Uterus (tissue), 4 donors: ENCODE results near the gene GABARAPL2. TPM values are rescaled to one million over a fixed set of nuclear protein-coding genes. Genes with fewer than 3 reads are reported as not detected.

ENCODE experiments used
- DNase-seq, 2 donors: peaks; one replicate each; pipeline ENCODE4 v3.0.0-alpha.2; 2019 to 2020
- H3K27ac ChIP-seq, 2 donors: fragments of 200-600 bp; sonication (generic); 1 replicate in 1 of 2; 2 replicates in 1 of 2; pipeline ENCODE4 v1.5.1; 2016 to 2018
- H3K27me3 ChIP-seq, 2 donors: fragments of 200-600 bp; sonication (generic); one replicate each; pipeline ENCODE4 v1.5.1; 2018 to 2019; ENCODE audit warnings: control low read depth in 1 of 2
- H3K36me3 ChIP-seq, 2 donors: fragments of 200-600 bp; sonication (generic); one replicate each; pipeline ENCODE4 v1.5.1; 2019; ENCODE audit warnings: control low read depth in 1 of 2
- H3K4me1 ChIP-seq, 2 donors: fragments of 200-600 bp; sonication (generic); one replicate each; pipeline ENCODE4 v1.5.1; 2018 to 2019; ENCODE audit warnings: control low read depth in 1 of 2
- H3K4me3 ChIP-seq, 2 donors: fragments of 200-600 bp; sonication (generic); 1 replicate in 1 of 2; 2 replicates in 1 of 2; pipeline ENCODE4 v1.5.1; 2018 to 2019; ENCODE audit warnings: mild to moderate bottlenecking in 1 of 2
- H3K9me3 ChIP-seq, 2 donors: fragments of 200-600 bp; sonication (generic); one replicate each; pipeline ENCODE4 v1.5.1; 2019; ENCODE audit warnings: control low read depth in 1 of 2
- POLR2A ChIP-seq, 2 donors: fragments of 450-650 bp; IDR thresholded peaks; one replicate each; pipeline ENCODE4 v1.6.1; 2016; ENCODE audit warnings: antibody characterized with exemption in 2 of 2, mild to moderate bottlenecking in 1 of 2, moderate library complexity in 1 of 2
- intact Hi-C: fragments of 100-400 bp; cut with DNase I; formaldehyde crosslinking; loops from one replicate; pipeline ENCODE4 v1.15.1; 2023; ENCODE audit warnings: low total_unique reads
- total RNA-seq, 4 donors: library from RNA; depleted of rRNA in 3 of 4; stranded (reverse); fragments of >200 nt in 3 of 4; gene quantifications; one replicate each; pipeline versions ENCODE4 v1.1.0 to v1.2.4, GENCODE V29; 2014 to 2023
- TF ChIP-seq, protein P1 (sequence below), 4 experiments: fragments of 200-600 bp in 2 of 4; fragments of 450-650 bp in 2 of 4; sonication (generic) in 2 of 4; IDR thresholded peaks; one replicate each; pipeline ENCODE4 v1.5.1; 2016 to 2019; ENCODE audit warnings: antibody characterized with exemption in 4 of 4, mild to moderate bottlenecking in 2 of 4, moderate library complexity in 1 of 4
- donor health status: DM: yes; HTN: yes; CAD: no.

GABARAPL2 gene
- total RNA-seq, 4 donors from 2014 or later = 19.0 to 95.9 (median 79.5) TPM

DNA sequence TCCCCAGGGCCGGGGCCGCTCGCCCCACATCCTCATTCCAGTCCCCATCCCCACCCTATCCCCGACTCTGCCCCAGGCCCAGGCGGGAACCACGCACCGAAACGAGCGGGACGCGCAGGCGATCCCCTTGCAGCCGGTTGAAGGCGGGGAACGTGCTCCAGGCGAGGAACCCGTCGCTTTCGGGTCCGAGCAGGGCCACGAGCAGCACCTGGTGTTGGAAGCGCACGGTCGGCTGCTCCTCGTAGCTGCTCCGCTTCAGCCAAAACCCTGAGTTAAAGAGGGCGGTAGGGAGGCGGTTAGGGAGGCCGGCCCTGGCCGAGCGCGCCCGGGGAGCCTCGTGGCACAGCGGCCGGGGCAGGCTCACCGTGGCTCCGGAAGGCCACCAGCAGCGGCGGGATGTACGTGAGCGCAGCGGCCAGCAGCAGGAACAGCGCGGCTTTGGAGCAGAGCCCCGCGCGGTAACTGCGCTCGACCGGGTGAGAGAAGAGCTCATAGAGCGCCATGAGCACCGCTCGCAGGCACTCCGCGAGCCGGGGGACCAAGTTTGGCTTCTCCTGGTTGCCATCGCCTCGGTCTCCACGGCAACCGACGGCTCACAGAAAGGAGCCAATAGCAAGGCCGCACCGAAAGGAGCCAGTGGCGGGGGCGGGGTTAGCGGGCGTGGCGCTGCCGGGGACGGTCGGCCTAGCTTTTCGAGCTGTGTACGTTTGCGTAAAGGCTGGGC is 10.3 kb upstream of the GABARAPL2 start, which contains the start of gene TMEM231:
TMEM231 (minus strand) TSS at position 546 of the 724 bp plus-strand sequence; CDS start at position 503, 43 bp downstream.
- no peaks in the 10 kb centered on the region for H3K9me3 ChIP-seq
- DNase-seq = peak; percentile 96 to 97
- no peaks in the 10 kb centered on the region for H3K27me3 ChIP-seq
- no peaks in the 10 kb centered on the region for H3K4me1 ChIP-seq
- H3K4me3 ChIP-seq = peak within 1 kb of the TSS; percentile 53 to 54
- intact Hi-C loops = no loop called here
- H3K27ac ChIP-seq = peak within 1 kb of the TSS; percentile 74 to 81
- peak; percentile 40 to 67 for TF ChIP-seq POLR2A (IDR thresholded peaks at IDR 0.05)
- TF ChIP-seq, protein P1, sequence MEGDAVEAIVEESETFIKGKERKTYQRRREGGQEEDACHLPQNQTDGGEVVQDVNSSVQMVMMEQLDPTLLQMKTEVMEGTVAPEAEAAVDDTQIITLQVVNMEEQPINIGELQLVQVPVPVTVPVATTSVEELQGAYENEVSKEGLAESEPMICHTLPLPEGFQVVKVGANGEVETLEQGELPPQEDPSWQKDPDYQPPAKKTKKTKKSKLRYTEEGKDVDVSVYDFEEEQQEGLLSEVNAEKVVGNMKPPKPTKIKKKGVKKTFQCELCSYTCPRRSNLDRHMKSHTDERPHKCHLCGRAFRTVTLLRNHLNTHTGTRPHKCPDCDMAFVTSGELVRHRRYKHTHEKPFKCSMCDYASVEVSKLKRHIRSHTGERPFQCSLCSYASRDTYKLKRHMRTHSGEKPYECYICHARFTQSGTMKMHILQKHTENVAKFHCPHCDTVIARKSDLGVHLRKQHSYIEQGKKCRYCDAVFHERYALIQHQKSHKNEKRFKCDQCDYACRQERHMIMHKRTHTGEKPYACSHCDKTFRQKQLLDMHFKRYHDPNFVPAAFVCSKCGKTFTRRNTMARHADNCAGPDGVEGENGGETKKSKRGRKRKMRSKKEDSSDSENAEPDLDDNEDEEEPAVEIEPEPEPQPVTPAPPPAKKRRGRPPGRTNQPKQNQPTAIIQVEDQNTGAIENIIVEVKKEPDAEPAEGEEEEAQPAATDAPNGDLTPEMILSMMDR (IDR thresholded peaks at IDR 0.05) = no peak
- no peaks in the 10 kb centered on the region for H3K36me3 ChIP-seq

DNA sequence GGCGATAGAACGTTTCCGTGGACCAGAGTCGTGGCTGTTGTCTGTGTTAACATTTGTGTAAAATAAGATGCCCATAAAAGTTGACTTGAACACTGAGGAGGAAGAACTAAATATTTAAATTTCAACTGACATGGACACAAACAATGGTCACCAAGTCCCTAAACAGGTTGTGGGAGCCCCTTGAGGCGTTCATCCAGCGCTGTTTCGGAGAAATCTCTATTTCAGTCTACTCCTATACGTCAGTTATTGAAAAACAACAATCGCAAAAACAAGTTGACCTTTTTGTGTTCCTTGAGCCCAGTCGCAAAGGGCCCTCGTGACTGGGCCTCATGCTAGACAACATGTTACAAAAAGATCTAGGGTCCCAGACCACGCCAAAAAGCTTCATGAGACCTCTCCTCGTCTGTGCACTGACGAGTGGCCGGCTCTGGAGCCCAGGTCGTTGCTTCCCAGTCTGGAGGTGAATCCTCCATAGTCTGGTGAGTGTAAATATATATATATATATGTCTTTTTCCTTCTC is 9.7 kb upstream of the GABARAPL2 start:
- Histone ChIP-seq H3K4me1 (no peaks in the 10 kb centered on the region), H3K9me3 (no peaks in the 10 kb centered on the region), H3K4me3 (peak overlapping the region; percentile 53 to 54), H3K36me3 (no peaks in the 10 kb centered on the region), H3K27me3 (no peaks in the 10 kb centered on the region), H3K27ac (peak overlapping the region; percentile 74 to 81)
- intact Hi-C loops = no loop called here
- DNase-seq = no peak
- TF ChIP-seq, protein P1 (IDR thresholded peaks at IDR 0.05) = no peak
- TF ChIP-seq POLR2A (IDR thresholded peaks at IDR 0.05) = peak in 1 of 2 donors; percentile 8

DNA sequence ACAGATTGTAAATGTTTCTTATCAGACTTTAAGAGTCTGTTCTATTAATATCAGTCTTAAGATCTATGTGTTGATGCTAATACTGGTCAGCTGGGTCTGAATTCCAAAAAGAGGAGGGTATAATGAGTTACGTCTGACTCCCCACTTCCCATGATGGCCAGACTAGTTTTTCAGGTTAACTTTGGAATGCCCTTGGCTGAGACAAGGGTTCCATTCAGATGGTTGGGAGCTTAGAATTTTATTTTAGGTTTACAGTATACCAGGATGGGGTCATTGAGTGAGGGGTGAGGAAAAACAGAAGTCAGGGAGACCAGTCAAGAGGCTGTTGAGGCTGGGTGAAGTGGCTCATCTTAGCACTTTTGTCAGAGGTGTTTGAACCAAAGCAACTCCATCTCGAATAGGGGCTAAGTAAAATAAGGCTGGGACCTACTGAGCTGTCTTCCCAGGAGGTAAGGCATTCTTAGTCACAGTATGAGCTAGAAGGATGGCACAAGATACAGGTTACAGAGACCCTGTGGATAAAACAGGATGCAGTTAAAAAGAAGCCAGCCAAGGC is 7.3 kb upstream of the GABARAPL2 start:
- no peaks in the 10 kb centered on the region for H3K4me1 ChIP-seq
- no peak overlapping the region for H3K27ac ChIP-seq
- no peak overlapping the region for H3K4me3 ChIP-seq
- no peak for DNase-seq
- TF ChIP-seq POLR2A (IDR thresholded peaks at IDR 0.05) = no peak
- TF ChIP-seq, protein P1 (IDR thresholded peaks at IDR 0.05) = no peak
- H3K9me3 ChIP-seq = no peaks in the 10 kb centered on the region
- H3K27me3 ChIP-seq = no peaks in the 10 kb centered on the region
- H3K36me3 ChIP-seq = no peaks in the 10 kb centered on the region
- intact Hi-C loops = no loop called here

DNA sequence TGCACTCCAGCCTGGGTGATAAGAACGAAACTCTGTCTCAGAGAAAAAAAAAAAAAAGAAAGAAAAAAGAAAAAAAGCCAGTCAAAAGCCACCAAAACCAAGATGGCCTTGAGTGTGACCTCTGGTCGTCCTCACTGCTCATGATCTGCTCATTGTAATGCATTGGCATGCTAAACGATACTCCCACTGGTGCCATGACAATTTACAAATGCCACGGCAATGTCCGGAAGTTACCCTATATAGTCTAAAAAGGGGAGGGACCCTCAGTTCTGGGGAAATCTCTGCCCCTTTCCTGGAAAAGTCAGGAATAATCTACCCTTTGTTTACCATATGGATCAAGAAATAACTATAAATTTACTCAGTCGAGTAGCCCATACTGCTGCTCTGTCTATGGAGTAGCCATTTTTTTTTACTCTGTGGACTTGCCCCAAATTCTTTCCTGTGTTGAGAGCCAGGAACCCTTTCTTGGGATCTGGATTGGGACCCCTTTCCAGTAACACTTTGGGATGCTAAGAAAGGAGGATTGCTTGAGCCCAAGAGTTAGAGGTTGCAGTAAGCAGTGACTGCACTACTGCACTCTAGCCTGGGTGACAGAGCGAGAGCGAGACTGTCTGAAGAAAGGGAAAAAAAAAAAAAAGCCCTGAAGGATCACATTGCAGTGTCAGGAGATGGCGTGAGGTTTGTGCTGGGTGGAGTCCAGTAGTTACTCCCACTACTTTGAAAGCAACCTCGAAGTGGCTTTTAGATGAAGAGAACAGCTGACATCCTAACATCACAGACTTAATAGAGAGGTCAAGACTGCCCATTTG is 6.4 kb upstream of the GABARAPL2 start:
- no peak for DNase-seq
- no peaks in the 10 kb centered on the region for H3K4me1 ChIP-seq
- H3K27ac ChIP-seq = no peak overlapping the region
- H3K36me3 ChIP-seq = no peaks in the 10 kb centered on the region
- intact Hi-C loops = loop anchor here (10.0 kb wide), 1 partner anchor 65 kb away; the partner anchor contains the start of gene ADAT1
- no peak for TF ChIP-seq POLR2A (IDR thresholded peaks at IDR 0.05)
- TF ChIP-seq, protein P1 (IDR thresholded peaks at IDR 0.05) = no peak
- no peaks in the 10 kb centered on the region for H3K9me3 ChIP-seq
- no peak overlapping the region for H3K4me3 ChIP-seq
- no peaks in the 10 kb centered on the region for H3K27me3 ChIP-seq
